Measurements from ENCODE around the gene BSDC1.

Gene BSDC1

GRCh38 chr1:32394890-32395432 lies 720 bp upstream of the BSDC1 start:
- DNase-seq (ENCODE audit: insufficient read length, low spot score) (no peak), FAIRE-seq (no peak)
- no peak for TF ChIP-seq TAF1 (IDR thresholded peaks at IDR 0.05; ENCODE audit: low read depth, low read length)
- no peak for TF ChIP-seq PAX5 (IDR thresholded peaks at IDR 0.05; ENCODE audit: insufficient read depth, low read length, severe bottlenecking)
- TF ChIP-seq POU2F2 (IDR thresholded peaks at IDR 0.05; ENCODE audit: low read depth, low read length) = no peak
- no peak for TF ChIP-seq POLR2AphosphoS5 (IDR thresholded peaks at IDR 0.05; ENCODE audit: low read depth, low read length)
- no peak for TF ChIP-seq POLR2A (IDR thresholded peaks at IDR 0.05; ENCODE audit: low read depth, low read length)
- no peak for TF ChIP-seq SPI1 (IDR thresholded peaks at IDR 0.05; ENCODE audit: low read depth, low read length)

- FAIRE-seq = no peak
- TF ChIP-seq POLR2A (IDR thresholded peaks at IDR 0.05; ENCODE audit: low read depth, low read length) (no peak), POLR2AphosphoS5 (IDR thresholded peaks at IDR 0.05; ENCODE audit: low read depth, low read length) (no peak), PAX5 (IDR thresholded peaks at IDR 0.05; ENCODE audit: insufficient read depth, low read length, severe bottlenecking) (no peak), SPI1 (IDR thresholded peaks at IDR 0.05; ENCODE audit: low read depth, low read length) (no peak), POU2F2 (IDR thresholded peaks at IDR 0.05; ENCODE audit: low read depth, low read length) (no peak), TAF1 (IDR thresholded peaks at IDR 0.05; ENCODE audit: low read depth, low read length) (no peak)
- DNase-seq (ENCODE audit: insufficient read length, low spot score) = no peak
These were observed 455 bp downstream of the BSDC1 start for GRCh38 chr1:32393832-32394140.

- DNase-seq (ENCODE audit: insufficient read length, low spot score) = no peak
- FAIRE-seq = no peak
- TF ChIP-seq TAF1 (IDR thresholded peaks at IDR 0.05; ENCODE audit: low read depth, low read length) = no peak
- no peak for TF ChIP-seq SPI1 (IDR thresholded peaks at IDR 0.05; ENCODE audit: low read depth, low read length)
- no peak for TF ChIP-seq POU2F2 (IDR thresholded peaks at IDR 0.05; ENCODE audit: low read depth, low read length)
- no peak for TF ChIP-seq POLR2A (IDR thresholded peaks at IDR 0.05; ENCODE audit: low read depth, low read length)
- TF ChIP-seq PAX5 (IDR thresholded peaks at IDR 0.05; ENCODE audit: insufficient read depth, low read length, severe bottlenecking) = no peak
- TF ChIP-seq POLR2AphosphoS5 (IDR thresholded peaks at IDR 0.05; ENCODE audit: low read depth, low read length) = no peak
These were observed 1.1 kb downstream of the BSDC1 start for GRCh38 chr1:32393136-32393535.

GRCh38 chr1:32392325-32392724 lies 1.9 kb downstream of the BSDC1 start:
- no peak for DNase-seq (ENCODE audit: insufficient read length, low spot score)
- no peak for FAIRE-seq
- TF ChIP-seq TAF1 (IDR thresholded peaks at IDR 0.05; ENCODE audit: low read depth, low read length) = no peak
- no peak for TF ChIP-seq POLR2AphosphoS5 (IDR thresholded peaks at IDR 0.05; ENCODE audit: low read depth, low read length)
- no peak for TF ChIP-seq POU2F2 (IDR thresholded peaks at IDR 0.05; ENCODE audit: low read depth, low read length)
- no peak for TF ChIP-seq PAX5 (IDR thresholded peaks at IDR 0.05; ENCODE audit: insufficient read depth, low read length, severe bottlenecking)
- no peak for TF ChIP-seq POLR2A (IDR thresholded peaks at IDR 0.05; ENCODE audit: low read depth, low read length)
- no peak for TF ChIP-seq SPI1 (IDR thresholded peaks at IDR 0.05; ENCODE audit: low read depth, low read length)

DNA sequence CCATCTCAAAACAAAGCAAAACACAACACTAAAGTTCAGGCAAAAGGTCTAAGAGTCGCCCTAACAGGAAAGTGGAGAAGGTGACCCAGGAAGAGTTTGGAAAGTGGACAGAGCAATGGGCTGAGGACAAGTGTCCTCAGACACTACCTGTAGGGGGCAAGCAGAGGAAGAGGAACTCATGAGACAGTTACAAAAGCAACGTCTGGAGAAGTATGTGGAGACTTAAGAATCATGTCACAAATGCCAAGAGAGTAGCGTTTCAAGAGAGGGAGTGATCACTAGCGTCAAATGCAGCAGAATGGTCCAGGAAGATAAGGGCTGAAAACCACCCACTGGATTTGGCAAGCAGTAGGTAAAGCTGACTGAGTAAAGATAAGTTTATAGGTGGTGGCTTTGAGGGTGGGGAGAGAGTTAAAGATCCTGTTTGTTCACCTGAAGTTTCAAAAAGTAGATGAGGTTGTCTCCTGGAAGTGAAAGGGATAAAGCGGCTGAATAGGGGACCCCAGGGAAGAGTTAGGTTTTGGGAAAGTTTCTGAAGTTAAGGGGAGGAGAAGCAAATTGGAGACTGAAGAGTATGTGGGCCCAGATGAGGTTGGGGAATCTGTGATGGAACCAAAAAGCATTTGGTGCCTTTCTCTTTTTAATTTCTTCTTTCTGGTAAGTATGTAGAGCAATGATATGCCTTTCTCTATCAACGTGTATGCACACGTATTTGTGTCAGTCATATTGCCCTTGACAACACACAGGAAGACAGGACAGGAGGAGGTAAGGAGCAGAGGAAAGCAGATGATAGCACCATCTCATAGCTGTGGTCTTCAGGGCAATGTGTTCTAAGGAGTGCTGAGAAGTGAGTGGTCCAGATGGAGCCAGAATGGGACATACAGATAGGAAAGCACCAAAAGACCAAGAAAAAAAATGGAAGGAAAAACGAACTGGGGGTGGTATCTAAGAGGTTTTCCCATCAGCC lies 3.1 kb downstream of the BSDC1 start:
- no peak for TF ChIP-seq PAX5 (IDR thresholded peaks at IDR 0.05; ENCODE audit: insufficient read depth, low read length, severe bottlenecking)
- FAIRE-seq (no peak), DNase-seq (ENCODE audit: insufficient read length, low spot score) (no peak)

DNA sequence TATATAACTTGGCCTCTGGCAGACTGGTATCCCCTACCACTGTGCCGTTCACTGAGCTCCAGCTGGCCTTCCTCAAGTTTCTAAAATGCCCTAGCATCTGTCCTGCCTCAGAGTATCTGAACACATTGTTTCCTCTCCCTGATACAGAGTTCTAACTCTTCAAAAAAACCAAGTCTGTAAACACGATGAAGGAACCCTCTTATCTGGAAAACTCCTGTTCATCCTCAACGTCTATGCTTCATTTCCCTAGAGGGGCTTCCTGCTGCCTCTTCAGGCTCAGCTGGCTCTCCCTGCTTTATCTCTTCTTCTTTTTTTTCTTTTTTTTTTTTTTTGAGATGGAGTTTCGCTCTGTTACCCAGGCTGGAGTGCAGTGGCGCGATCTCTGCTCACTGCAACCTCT lies 5.6 kb downstream of the BSDC1 start:
- FAIRE-seq (no peak), DNase-seq (ENCODE audit: insufficient read length, low spot score) (no peak)
- no peak for TF ChIP-seq PAX5 (IDR thresholded peaks at IDR 0.05; ENCODE audit: insufficient read depth, low read length, severe bottlenecking)
- no peak for TF ChIP-seq TAF1 (IDR thresholded peaks at IDR 0.05; ENCODE audit: low read depth, low read length)
- TF ChIP-seq POLR2A (IDR thresholded peaks at IDR 0.05; ENCODE audit: low read depth, low read length) = no peak
- no peak for TF ChIP-seq SPI1 (IDR thresholded peaks at IDR 0.05; ENCODE audit: low read depth, low read length)
- TF ChIP-seq POU2F2 (IDR thresholded peaks at IDR 0.05; ENCODE audit: low read depth, low read length) = no peak
- TF ChIP-seq POLR2AphosphoS5 (IDR thresholded peaks at IDR 0.05; ENCODE audit: low read depth, low read length) = no peak

GRCh38 chr1:32386676-32387392 lies 7.4 kb downstream of the BSDC1 start:
- TF ChIP-seq POLR2A (IDR thresholded peaks at IDR 0.05; ENCODE audit: low read depth, low read length) = no peak
- TF ChIP-seq POLR2AphosphoS5 (IDR thresholded peaks at IDR 0.05; ENCODE audit: low read depth, low read length) = no peak
- TF ChIP-seq TAF1 (IDR thresholded peaks at IDR 0.05; ENCODE audit: low read depth, low read length) = no peak
- TF ChIP-seq PAX5 (IDR thresholded peaks at IDR 0.05; ENCODE audit: insufficient read depth, low read length, severe bottlenecking) = no peak
- TF ChIP-seq SPI1 (IDR thresholded peaks at IDR 0.05; ENCODE audit: low read depth, low read length) = no peak
- TF ChIP-seq POU2F2 (IDR thresholded peaks at IDR 0.05; ENCODE audit: low read depth, low read length) = no peak
- DNase-seq (ENCODE audit: insufficient read length, low spot score) (no peak), FAIRE-seq (no peak)

- DNase-seq (ENCODE audit: insufficient read length, low spot score) (no peak), FAIRE-seq (no peak)
- TF ChIP-seq POLR2AphosphoS5 (IDR thresholded peaks at IDR 0.05; ENCODE audit: low read depth, low read length) (no peak), POLR2A (IDR thresholded peaks at IDR 0.05; ENCODE audit: low read depth, low read length) (no peak), POU2F2 (IDR thresholded peaks at IDR 0.05; ENCODE audit: low read depth, low read length) (no peak), SPI1 (IDR thresholded peaks at IDR 0.05; ENCODE audit: low read depth, low read length) (no peak), TAF1 (IDR thresholded peaks at IDR 0.05; ENCODE audit: low read depth, low read length) (no peak), PAX5 (IDR thresholded peaks at IDR 0.05; ENCODE audit: insufficient read depth, low read length, severe bottlenecking) (no peak)
These were observed 14.2 kb downstream of the BSDC1 start for GRCh38 chr1:32380057-32380456.

- no peak for TF ChIP-seq POLR2AphosphoS5 (IDR thresholded peaks at IDR 0.05; ENCODE audit: low read depth, low read length)
- no peak for TF ChIP-seq SPI1 (IDR thresholded peaks at IDR 0.05; ENCODE audit: low read depth, low read length)
- no peak for TF ChIP-seq TAF1 (IDR thresholded peaks at IDR 0.05; ENCODE audit: low read depth, low read length)
- TF ChIP-seq PAX5 (IDR thresholded peaks at IDR 0.05; ENCODE audit: insufficient read depth, low read length, severe bottlenecking) = no peak
- no peak for TF ChIP-seq POLR2A (IDR thresholded peaks at IDR 0.05; ENCODE audit: low read depth, low read length)
- TF ChIP-seq POU2F2 (IDR thresholded peaks at IDR 0.05; ENCODE audit: low read depth, low read length) = no peak
- DNase-seq (ENCODE audit: insufficient read length, low spot score) (no peak), FAIRE-seq (no peak)
These were observed 16.6 kb downstream of the BSDC1 start for GRCh38 chr1:32377541-32378220.
